Smooth muscle cell (in vitro differentiated cells): ENCODE measurements around the gene LMF1. TPM values are rescaled to one million over a fixed set of nuclear protein-coding genes. Genes with fewer than 3 reads are reported as not detected.

Source experiments
- DNase-seq: peaks from one replicate; lab custom pipeline; 2025; ENCODE audit not compliant: unreplicated experiment; lab: John Stamatoyannopoulos, UW
- H2AFZ ChIP-seq: fragments of 200-600 bp; sonication (generic); 2 replicates; pipeline ENCODE4 v1.6.0; 2016; ENCODE audit warnings: antibody characterized with exemption, low read depth, mild to moderate bottlenecking
- H3F3A ChIP-seq: fragments of 200-600 bp; sonication (generic); 2 replicates; pipeline ENCODE4 v1.6.0; 2017; ENCODE audit warnings: antibody characterized with exemption, low read depth
- H3K27ac ChIP-seq: fragments of 200-600 bp; sonication (generic); 2 replicates; pipeline ENCODE4 v1.5.1; 2016; ENCODE audit warnings: low read depth, mild to moderate bottlenecking
- H3K27me3 ChIP-seq: fragments of 200-600 bp; sonication (generic); 2 replicates; pipeline ENCODE4 v1.6.1; 2016; ENCODE audit warnings: low read depth, mild to moderate bottlenecking
- H3K36me3 ChIP-seq: fragments of 200-600 bp; sonication (generic); 2 replicates; pipeline ENCODE4 v1.5.1; 2016; ENCODE audit warnings: low read depth
- H3K4me1 ChIP-seq: fragments of 200-600 bp; sonication (generic); 2 replicates; pipeline ENCODE4 v1.5.1; 2016; ENCODE audit warnings: low read depth
- H3K4me2 ChIP-seq: fragments of 200-600 bp; sonication (generic); 2 replicates; pipeline ENCODE4 v1.6.0; 2016; ENCODE audit warnings: mild to moderate bottlenecking
- H3K4me3 ChIP-seq: fragments of 200-600 bp; sonication (generic); 2 replicates; pipeline ENCODE4 v1.5.1; 2016; ENCODE audit warnings: mild to moderate bottlenecking
- H3K79me2 ChIP-seq: fragments of 200-600 bp; sonication (generic); 2 replicates; pipeline ENCODE4 v1.6.0; 2016; ENCODE audit warnings: low read depth, mild to moderate bottlenecking
- H3K9ac ChIP-seq: fragments of 200-600 bp; sonication (generic); 2 replicates; pipeline ENCODE4 v1.6.0; 2016; ENCODE audit warnings: low read depth
- H3K9me3 ChIP-seq: fragments of 200-600 bp; sonication (generic); replicated peaks from 2 replicates; pipeline ENCODE4 v1.5.1; 2016; ENCODE audit warnings: low read depth
- H4K20me1 ChIP-seq: fragments of 200-600 bp; sonication (generic); 2 replicates; pipeline ENCODE4 v1.6.0; 2016; ENCODE audit warnings: low read depth
- CTCF ChIP-seq: fragments of 200-600 bp; sonication (generic); IDR thresholded peaks from 2 replicates; pipeline ENCODE4 v1.5.1; 2017; ENCODE audit warnings: borderline replicate concordance, mild to moderate bottlenecking, antibody characterized with exemption; ENCODE audit not compliant: insufficient read depth, poor library complexity, severe bottlenecking
- WGBS: methylation state at CpG from one replicate; pipeline ENCODE4 v1.1.7; 2016; ENCODE audit warnings: low lambda C conversion rate; 5-methylcytosine and 5-hydroxymethylcytosine counted together
- polyA plus RNA-seq: library from polyadenylated mRNA; unstranded; fragments of >200 nt; fragmentation: Nextera tagmentation; extraction: Ambion mirVana; gene quantifications from 2 replicates; pipeline ENCODE4 v1.2.1, GENCODE V29; 2016
- total RNA-seq: library from RNA; depleted of rRNA; stranded (reverse); fragments of >200 nt; gene quantifications from 2 replicates; pipeline ENCODE4 v1.2.3, GENCODE V29; 2014

The LMF1 gene
- total and polyA plus RNA-seq, 2 experiments from 2014 or later = 25.3 to 29.8 TPM

DNA sequence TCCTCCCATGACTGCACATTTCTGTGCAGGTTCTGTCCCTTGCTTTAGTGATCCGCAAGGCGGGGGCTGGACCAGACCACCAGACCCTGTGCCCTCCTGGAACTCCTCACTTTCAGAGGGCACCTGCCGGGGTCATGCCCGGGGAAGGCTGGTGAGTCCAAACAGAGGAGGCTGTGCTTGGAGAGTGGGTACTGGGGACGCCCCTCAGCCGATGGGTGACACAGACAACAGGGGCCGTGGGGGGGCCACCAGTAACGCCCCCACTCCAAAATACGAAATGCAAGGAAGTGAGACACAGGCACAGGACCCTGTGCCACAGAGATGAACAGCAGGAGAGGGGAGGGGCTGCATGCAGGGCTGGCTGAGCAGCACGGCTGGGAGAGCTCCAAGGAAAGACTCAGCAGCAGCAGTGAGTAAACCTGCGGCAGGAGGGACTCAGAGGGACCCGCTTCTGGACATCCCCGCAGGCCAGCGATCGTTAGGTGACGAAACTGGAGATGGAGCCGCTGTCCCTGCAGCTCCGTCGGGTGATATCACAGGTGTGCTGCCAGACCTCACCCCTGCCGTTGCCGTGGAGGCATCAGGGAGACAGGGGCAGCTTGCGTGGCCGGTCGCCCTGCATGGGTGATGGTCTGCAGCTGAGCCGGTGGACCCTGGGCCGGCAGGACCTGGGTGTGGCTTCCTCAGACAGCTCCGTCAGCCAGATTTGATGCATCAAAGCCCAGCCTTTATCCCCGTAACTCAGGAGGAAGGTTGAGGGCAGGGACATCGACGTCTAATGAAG lies 99.0 kb downstream of the LMF1 start:
- no peak for TF ChIP-seq CTCF
- no peaks in the 10 kb centered on the region for H4K20me1 ChIP-seq
- no peaks in the 10 kb centered on the region for H3K36me3 ChIP-seq
- 94% methylated on average over 26 of the region's 30 CpGs for WGBS
- H3F3A ChIP-seq = no peaks in the 10 kb centered on the region
- no peaks in the 10 kb centered on the region for H3K4me1 ChIP-seq
- no peak overlapping the region for H3K4me3 ChIP-seq
- no peak overlapping the region for H3K9ac ChIP-seq
- H2AFZ ChIP-seq = no peak overlapping the region
- no peaks in the 10 kb centered on the region for H3K9me3 ChIP-seq
- DNase-seq = no peak
- H3K4me2 ChIP-seq = no peak overlapping the region
- no peaks in the 10 kb centered on the region for H3K79me2 ChIP-seq
- no peaks in the 10 kb centered on the region for H3K27me3 ChIP-seq
- no peak overlapping the region for H3K27ac ChIP-seq

DNA sequence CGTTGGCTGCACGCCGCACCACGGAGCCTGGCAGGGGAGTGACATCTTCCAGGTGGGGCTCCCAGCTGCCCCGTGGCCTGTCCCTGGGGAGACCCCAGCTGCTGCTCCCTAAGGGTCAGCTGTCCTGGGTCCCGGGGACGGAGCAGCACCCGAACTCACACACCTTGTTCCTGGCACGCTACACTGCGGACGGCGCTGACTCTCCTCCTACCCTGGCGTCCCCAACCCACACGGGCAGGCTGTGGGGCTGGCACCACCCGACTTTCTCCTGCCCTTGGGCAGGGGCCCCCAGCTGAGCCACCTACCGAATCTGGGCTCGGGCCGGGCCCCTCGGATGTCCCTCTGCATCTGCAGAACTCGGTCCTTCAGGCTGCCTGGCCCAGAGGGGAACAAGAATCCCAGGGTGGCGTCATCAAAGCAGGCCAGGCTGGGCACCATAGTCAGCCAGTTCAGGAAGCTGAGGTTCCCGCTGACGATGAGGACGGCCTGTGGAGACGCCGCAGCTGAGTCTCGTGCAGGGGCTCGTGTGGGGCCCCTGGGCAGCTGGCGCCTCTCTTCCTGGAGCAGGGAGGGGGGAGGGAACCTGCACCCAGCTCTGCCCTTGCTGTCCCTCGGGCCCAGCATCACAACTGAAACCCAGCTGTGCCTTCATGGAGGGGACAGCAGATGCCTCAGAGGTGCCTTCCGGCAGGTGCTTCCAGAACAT lies 99.8 kb downstream of the LMF1 start:
- H3K4me1 ChIP-seq = no peaks in the 10 kb centered on the region
- no peak for TF ChIP-seq CTCF
- no peaks in the 10 kb centered on the region for H3F3A ChIP-seq
- no peak for DNase-seq
- H4K20me1 ChIP-seq = no peaks in the 10 kb centered on the region
- no peak overlapping the region for H2AFZ ChIP-seq
- no peaks in the 10 kb centered on the region for H3K36me3 ChIP-seq
- H3K79me2 ChIP-seq = no peaks in the 10 kb centered on the region
- 97% methylated on average over 31 of the region's 31 CpGs for WGBS
- no peak overlapping the region for H3K27ac ChIP-seq
- H3K4me3 ChIP-seq = no peak overlapping the region
- H3K27me3 ChIP-seq = no peaks in the 10 kb centered on the region
- H3K4me2 ChIP-seq = no peak overlapping the region
- no peaks in the 10 kb centered on the region for H3K9me3 ChIP-seq
- H3K9ac ChIP-seq = no peak overlapping the region

DNA sequence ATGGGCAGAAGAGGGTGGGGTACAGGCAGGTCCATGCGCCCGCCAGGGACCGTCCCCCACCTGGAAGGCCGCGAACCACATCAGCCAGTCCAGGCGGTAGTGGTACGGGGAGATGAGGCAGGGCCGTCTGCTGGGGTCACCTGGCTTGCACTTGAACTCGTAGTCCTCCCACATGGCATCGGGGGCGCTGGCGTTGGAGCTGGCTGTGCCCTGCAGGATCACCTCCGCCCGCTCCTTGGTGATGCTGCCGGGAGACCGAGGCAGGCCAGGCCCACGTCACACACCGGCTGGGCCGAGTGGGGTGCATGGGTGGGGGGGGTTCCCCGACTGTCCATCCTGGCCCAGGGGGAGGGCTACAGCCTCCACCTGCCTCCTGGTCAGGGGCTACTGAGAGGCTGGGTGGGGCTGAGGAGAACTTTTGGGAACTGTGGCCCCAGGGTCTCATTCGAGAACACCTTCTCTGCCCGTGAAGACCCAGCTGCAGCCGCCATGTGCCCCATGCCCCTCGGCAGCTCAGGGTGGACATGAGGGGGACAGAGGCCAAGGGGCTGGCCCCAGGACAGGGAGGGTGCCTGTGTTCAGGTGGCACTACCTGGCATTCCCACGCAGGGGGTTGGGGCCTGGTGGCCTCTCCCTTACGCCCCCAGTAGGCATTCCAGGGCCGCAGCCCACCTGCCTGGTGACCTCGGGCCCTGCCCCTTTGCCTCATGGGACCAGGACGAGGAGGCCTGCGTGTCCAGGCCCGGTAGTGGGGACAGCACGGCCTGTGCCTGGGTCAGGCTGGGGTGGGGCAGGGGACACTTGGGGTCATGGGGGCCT lies 100.8 kb downstream of the LMF1 start:
- no peak for TF ChIP-seq CTCF

More for the DNA sequence above, 100.8 kb downstream of the LMF1 start:
- H3K79me2 ChIP-seq = no peaks in the 10 kb centered on the region
- no peak overlapping the region for H3K9ac ChIP-seq
- no peaks in the 10 kb centered on the region for H3K27me3 ChIP-seq
- H3K4me1 ChIP-seq = no peaks in the 10 kb centered on the region
- no peaks in the 10 kb centered on the region for H3K9me3 ChIP-seq
- no peak for DNase-seq
- H3K27ac ChIP-seq = no peak overlapping the region
- H3K36me3 ChIP-seq = no peaks in the 10 kb centered on the region
- no peaks in the 10 kb centered on the region for H3F3A ChIP-seq
- H4K20me1 ChIP-seq = no peaks in the 10 kb centered on the region
- no peak overlapping the region for H3K4me3 ChIP-seq
- no peak overlapping the region for H3K4me2 ChIP-seq
- WGBS = 97% methylated on average over 21 of the region's 32 CpGs
- H2AFZ ChIP-seq = no peak overlapping the region
